Panc1 (cell line): ENCODE measurements around the gene DAPP1.

Experiments used
- POLR2AphosphoS5 ChIP-seq: IDR thresholded peaks from 2 replicates; pipeline ENCODE4 v1.6.1; 2012; ENCODE audit warnings: mild to moderate bottlenecking, low read depth, low read length, moderate library complexity
- SIN3A ChIP-seq: IDR thresholded peaks from 2 replicates; pipeline ENCODE4 v1.6.1; 2012; ENCODE audit warnings: low read depth, mild to moderate bottlenecking, low read length, moderate library complexity, borderline replicate concordance; ENCODE audit not compliant: insufficient read depth
- TF ChIP-seq, protein P1 (sequence below): fragments of 450-650 bp; IDR thresholded peaks from 2 replicates; pipeline ENCODE4 v1.5.1; 2017; ENCODE audit warnings: mild to moderate bottlenecking
- TF ChIP-seq, protein P2 (sequence below), 2 experiments: IDR thresholded peaks; 2 replicates each; pipeline ENCODE4 v1.6.1; 2011 to 2012; ENCODE audit warnings: low read depth in 2 of 2, control low read depth in 1 of 2, low read length in 1 of 2, mild to moderate bottlenecking in 1 of 2, moderate library complexity in 1 of 2; ENCODE audit not compliant: insufficient read depth in 1 of 2

DNA sequence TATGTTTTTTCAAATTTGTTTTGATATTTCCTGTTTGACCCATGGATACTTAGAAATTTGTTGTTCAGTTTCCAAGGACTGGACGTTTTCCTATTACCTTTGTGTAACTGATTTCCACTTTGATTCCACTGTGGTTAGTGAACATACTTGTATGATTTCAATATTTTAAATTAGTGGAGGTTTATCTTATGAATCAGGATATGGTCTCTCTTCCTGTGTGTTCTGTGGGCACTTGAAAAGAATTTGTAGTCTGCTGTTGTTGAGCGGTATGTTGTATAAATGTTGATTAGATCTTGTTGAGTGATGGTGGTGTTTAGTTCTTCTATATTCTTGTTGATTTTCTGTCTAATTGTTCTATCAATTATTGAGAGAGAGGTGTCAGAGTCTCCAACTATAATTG is 98.8 kb downstream of the DAPP1 start:
- TF ChIP-seq, protein P1, sequence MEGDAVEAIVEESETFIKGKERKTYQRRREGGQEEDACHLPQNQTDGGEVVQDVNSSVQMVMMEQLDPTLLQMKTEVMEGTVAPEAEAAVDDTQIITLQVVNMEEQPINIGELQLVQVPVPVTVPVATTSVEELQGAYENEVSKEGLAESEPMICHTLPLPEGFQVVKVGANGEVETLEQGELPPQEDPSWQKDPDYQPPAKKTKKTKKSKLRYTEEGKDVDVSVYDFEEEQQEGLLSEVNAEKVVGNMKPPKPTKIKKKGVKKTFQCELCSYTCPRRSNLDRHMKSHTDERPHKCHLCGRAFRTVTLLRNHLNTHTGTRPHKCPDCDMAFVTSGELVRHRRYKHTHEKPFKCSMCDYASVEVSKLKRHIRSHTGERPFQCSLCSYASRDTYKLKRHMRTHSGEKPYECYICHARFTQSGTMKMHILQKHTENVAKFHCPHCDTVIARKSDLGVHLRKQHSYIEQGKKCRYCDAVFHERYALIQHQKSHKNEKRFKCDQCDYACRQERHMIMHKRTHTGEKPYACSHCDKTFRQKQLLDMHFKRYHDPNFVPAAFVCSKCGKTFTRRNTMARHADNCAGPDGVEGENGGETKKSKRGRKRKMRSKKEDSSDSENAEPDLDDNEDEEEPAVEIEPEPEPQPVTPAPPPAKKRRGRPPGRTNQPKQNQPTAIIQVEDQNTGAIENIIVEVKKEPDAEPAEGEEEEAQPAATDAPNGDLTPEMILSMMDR = no peak
- TF ChIP-seq, protein P2, sequence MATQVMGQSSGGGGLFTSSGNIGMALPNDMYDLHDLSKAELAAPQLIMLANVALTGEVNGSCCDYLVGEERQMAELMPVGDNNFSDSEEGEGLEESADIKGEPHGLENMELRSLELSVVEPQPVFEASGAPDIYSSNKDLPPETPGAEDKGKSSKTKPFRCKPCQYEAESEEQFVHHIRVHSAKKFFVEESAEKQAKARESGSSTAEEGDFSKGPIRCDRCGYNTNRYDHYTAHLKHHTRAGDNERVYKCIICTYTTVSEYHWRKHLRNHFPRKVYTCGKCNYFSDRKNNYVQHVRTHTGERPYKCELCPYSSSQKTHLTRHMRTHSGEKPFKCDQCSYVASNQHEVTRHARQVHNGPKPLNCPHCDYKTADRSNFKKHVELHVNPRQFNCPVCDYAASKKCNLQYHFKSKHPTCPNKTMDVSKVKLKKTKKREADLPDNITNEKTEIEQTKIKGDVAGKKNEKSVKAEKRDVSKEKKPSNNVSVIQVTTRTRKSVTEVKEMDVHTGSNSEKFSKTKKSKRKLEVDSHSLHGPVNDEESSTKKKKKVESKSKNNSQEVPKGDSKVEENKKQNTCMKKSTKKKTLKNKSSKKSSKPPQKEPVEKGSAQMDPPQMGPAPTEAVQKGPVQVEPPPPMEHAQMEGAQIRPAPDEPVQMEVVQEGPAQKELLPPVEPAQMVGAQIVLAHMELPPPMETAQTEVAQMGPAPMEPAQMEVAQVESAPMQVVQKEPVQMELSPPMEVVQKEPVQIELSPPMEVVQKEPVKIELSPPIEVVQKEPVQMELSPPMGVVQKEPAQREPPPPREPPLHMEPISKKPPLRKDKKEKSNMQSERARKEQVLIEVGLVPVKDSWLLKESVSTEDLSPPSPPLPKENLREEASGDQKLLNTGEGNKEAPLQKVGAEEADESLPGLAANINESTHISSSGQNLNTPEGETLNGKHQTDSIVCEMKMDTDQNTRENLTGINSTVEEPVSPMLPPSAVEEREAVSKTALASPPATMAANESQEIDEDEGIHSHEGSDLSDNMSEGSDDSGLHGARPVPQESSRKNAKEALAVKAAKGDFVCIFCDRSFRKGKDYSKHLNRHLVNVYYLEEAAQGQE (IDR thresholded peaks at IDR 0.05; ENCODE audit: insufficient read depth in 1 of 2, low read depth in 2 of 2, low read length in 1 of 2) = no peak
- TF ChIP-seq SIN3A (no peak), POLR2AphosphoS5 (no peak)
